ENCODE results near the gene FYCO1.

FYCO1 gene

GRCh38 chr3:45943207-45943846 is 52.3 kb downstream of the FYCO1 start, which contains the start of gene CXCR6:
TSS of gene CXCR6 (plus strand) at chr3:45943464. CDS start at chr3:45946482, 3,018 bp downstream.
- DNase-seq (ENCODE audit: low read depth): no peak

DNA sequence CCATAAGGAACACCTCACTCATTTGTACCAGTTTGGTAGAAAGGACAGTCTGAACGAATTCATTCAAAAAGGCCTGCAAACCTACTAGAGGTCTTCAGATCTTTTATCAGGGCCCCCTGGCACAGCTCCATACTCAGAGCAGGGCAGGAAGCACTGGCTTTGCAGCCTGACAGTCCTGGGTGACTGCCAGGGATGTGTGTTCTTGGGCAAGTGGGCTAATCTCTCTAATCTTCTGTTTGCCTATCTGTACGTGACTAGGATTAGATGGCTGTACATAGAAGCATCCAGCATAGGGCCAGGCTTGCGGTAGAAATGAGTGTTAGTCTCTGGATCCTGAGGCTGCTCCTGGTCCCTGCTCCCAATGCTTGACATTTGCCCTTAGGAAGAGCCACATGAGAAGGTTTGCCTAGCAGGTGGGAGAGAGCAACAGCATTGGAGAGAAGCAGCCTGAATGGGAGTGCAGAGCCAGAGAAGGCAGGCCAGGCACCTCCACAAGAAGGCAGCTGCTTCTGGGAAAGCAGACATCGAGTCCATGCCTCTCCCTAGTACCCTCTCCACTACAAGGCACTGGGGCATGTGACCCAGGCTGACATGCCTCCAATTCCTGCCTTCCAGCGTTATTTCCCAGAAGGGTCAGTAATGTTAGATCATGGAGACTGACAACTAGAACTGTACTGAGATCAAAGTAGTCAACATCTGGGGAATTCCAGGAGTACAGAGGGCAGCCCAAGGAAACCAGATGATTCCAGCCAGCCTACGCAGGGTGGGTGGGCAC is 53.4 kb downstream of the FYCO1 start:
- DNase-seq (ENCODE audit: low read depth): no peak

DNA sequence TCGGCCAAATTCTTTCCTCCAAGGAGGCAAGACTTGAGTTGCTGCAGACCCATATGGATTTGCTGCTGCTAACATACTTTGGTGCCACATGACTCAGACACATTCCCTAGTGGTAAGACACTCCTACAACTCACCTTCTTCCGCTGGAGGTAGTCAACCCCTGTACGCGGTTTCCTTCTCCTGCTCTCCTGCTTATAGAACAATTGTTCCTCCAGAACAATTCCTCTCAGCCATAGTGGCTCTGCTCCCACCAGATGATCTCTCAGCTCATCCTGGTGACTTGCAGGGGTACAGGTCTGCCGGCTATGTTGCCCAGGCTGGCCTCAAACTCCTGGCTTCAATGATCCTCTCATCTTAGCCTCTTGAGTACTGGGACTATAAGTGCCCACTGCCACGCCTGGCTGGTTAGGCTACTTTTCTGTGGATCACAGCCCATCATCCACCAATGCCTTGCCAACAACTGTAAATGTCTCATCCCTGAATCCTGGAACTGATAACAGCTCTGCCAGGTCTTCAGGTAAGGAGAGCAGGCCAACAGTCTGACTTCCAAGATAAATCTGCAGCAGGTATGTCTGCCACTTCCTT is 54.8 kb downstream of the FYCO1 start:
- no peak for DNase-seq (ENCODE audit: low read depth)

- DNase-seq (ENCODE audit: low read depth): no peak
Measured at GRCh38 chr3:45940004-45940780, 55.4 kb downstream of the FYCO1 start.

DNA sequence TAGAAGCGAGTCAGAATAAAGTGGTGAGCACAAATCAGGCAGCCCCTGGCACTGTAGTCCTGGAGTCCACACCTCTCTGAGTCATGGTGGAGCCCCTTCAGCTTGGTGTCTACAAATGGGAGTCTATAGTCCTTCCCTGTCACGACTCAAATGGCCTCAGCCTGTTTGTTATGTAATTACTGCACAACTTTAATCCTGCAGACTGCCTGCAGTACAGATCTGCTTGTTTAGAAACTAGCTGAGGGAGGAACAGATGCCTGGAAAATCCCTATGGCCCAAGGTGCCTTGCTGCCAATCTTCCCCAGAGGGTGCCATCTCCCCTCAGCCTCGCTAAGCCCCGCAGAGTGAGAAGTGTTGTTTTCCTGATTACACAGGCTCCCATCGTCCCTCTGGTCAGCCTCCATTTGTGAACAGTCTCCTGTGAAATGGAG is 56.3 kb downstream of the FYCO1 start:
- DNase-seq (ENCODE audit: low read depth): no peak

DNA sequence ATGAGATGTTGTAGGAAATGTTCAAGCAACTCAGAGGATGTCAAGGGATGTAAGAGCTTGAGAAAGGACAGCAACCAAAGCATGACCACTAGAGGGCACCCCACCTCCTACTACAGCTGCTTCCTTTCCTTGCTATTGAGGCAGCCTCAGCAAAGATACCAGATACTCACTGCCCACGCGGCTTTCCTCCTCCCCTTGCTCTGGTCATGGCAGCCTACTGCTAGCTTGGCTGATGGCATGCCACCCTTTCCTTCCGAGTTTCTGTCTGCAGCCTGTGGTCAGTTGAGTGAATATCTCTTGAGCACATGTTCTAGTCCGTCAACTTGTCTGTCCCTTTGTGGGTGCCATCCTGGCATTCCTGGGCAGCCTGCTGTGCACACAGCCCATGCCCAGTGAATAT is 56.8 kb downstream of the FYCO1 start:
- DNase-seq (ENCODE audit: low read depth): peak; percentile 70

DNA sequence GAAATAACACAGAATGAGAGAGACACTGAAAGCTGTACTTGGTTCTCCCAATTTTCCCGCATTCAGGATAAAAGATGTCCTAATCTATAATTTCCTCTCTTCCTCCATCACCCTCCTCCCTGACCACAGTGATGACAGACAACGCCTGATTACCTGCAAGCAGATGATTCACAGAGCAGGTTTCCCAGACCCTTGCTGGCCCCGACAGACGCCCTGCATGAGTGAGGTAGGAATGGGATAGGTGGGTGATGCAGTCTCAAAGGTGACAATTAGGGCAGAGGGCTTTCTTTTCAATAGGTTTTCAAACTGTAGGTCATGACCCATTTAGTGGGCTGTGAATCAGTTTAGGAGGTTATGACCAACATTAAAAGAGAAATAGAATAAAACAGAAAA is 57.6 kb downstream of the FYCO1 start:
- no peak for DNase-seq (ENCODE audit: low read depth)

DNA sequence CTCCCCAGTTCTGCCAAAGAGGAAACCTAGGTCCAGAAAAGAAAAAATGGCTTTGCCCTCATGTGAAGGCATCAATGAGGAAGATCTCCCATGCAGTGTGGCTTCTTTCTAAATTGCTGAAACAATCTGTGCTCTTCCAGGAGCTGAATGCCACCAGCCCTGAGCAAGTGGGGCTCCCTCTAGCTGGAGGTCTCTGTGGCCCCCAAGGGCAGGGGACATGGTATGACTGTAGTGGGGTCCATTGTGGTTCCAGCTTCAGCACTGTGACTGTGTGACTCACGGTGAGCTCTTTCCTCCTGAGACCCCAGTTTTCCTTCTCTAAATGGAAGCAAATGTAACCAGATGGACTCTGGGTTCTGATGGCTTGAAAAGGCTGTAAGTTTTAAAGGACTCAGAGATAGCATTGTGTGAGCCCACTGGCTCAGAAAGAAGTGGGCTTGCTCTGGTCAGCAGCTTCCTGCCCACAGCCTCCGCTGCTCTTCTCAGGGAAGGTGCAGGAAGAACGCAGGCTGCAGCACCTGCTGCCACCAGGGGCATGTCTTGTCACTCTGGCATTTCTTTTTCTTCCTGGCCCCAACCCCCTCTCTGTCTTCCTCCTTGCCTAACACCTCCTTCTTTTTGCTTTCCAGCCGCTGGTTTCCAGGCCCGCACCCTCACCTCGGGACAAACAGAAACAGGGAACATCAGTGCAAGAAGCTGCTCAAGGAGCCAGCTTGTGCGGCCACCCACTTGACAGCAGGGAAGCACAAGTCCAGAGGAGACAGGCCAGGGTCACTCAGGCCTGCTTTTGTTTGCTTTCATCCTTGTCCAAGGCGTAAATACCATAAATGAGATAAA is 58.2 kb downstream of the FYCO1 start:
- DNase-seq (ENCODE audit: low read depth): no peak

- DNase-seq (ENCODE audit: low read depth): no peak
Measured at GRCh38 chr3:45936261-45936660, 59.4 kb downstream of the FYCO1 start.

GRCh38 chr3:45933591-45933990 is 62.0 kb downstream of the FYCO1 start:
- no peak for DNase-seq (ENCODE audit: low read depth)

DNA sequence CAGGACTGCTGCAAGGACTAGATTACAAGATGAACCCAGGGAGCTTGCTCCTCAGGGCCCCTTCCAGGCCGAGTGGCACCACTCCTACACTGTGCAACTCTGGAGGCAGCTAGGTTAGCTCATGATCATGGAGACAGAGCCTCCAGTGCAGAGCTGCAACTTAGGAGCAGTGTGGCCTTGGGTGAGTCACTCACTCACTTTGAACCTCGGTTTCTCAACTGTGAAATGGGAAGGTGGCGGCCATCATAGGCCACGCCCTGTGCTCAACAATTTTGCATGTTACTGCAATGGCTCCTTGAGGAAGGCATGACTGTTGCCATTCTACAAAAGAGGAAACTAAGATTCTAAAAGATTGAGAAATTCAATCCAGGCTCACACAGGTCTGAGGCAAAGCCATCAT is 63.5 kb downstream of the FYCO1 start:
- no peak for DNase-seq (ENCODE audit: low read depth)

GRCh38 chr3:45931496-45931895 is 64.1 kb downstream of the FYCO1 start:
- DNase-seq (ENCODE audit: low read depth): no peak

- DNase-seq (ENCODE audit: low read depth): peak; percentile 45
Measured at GRCh38 chr3:45929042-45929679, 66.5 kb downstream of the FYCO1 start.

- no peak for DNase-seq (ENCODE audit: low read depth)
Measured at GRCh38 chr3:45927881-45928280, 67.7 kb downstream of the FYCO1 start.

GRCh38 chr3:45923755-45924154 is 71.9 kb downstream of the FYCO1 start:
- no peak for DNase-seq (ENCODE audit: low read depth)

GRCh38 chr3:45922950-45923590 is 72.6 kb downstream of the FYCO1 start:
- DNase-seq (ENCODE audit: low read depth): no peak

DNA sequence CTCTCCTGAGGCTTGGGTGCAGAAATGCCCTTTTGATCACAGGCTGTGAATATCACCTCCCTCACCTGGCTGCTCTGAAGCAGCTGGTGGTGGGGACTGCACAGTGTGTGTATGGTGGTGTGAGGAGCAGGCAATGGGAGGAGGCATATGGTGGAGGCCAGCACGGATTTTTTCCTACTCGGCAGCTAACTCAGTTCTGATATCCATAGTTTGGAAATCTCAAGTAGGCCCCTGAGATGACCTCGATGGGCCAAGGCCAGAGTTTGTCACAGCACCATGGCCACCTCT is 73.6 kb downstream of the FYCO1 start:
- no peak for DNase-seq (ENCODE audit: low read depth)

- no peak for DNase-seq (ENCODE audit: low read depth)
Measured at GRCh38 chr3:45921158-45922038, 74.2 kb downstream of the FYCO1 start.

DNA sequence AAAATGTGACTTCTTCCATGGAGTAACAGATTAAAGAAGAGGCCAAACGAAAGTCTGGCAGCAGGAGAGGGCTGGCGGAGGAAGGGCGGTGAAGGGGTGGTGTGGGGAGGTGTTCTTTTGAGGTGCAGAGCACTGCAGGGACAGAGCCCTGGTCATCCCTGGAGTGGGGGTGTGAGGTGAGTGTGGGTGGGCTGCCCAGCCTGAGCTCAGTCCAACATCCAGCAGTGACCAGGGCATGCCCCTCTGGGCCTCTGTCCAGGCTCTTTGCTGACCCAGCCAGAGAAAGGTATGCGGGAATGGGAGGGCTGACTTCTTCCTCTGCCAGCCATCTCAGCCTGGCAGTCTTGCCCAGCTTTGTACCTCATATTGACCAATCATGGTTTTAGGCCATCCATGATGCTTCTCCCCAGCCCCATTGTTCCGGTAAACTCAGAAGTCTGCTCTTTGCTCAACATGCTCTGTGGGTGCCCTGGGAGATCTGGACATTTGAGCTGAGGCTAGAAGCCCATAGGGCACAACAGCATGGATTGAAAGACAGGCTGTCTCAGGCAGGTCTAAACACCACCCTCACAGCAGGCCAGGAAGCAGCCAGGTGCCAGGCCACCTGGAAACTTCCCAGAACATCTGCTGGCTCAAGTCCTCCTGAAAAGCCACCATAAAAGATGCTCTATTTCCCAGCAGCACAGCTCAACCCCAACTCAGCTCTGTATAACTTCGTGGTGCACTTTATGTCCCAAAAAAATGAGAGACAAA is 78.3 kb downstream of the FYCO1 start:
- no peak for DNase-seq (ENCODE audit: low read depth)
